GM19452 (cell line): Measurements from ENCODE around the gene ZNF219.

Source experiments
- ATAC-seq: cut with Tn5 transposase; IDR thresholded peaks from one replicate; pipeline ENCODE4 v1.9.1; 2021; ENCODE audit not compliant: unreplicated experiment

Gene ZNF219

DNA sequence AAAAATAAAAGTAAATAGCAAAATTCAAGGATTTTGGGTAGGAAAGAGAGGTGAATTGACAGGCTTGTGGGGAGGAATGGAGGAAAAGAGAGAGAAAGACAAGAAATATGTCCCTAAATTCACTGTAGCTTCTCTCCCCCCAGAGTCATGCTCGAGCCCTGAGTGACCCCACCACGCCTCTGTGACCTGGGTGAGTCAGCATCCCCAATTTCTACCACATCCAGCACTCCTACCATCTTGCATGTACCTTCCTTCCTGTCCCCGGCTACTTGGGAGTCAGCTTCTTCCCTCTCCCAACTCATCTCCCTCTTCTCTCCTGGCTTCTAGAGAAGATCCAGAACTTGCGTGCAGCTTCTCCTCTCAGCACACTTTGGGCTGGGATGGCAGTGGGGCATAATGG is 9.8 kb downstream of the ZNF219 start:
- no peak for ATAC-seq

- ATAC-seq, result peak; percentile 73
These were observed 11.0 kb downstream of the ZNF219 start for GRCh38 chr14:21087294-21088091.

GRCh38 chr14:21086908-21087293 is 11.6 kb downstream of the ZNF219 start:
- no peak for ATAC-seq

DNA sequence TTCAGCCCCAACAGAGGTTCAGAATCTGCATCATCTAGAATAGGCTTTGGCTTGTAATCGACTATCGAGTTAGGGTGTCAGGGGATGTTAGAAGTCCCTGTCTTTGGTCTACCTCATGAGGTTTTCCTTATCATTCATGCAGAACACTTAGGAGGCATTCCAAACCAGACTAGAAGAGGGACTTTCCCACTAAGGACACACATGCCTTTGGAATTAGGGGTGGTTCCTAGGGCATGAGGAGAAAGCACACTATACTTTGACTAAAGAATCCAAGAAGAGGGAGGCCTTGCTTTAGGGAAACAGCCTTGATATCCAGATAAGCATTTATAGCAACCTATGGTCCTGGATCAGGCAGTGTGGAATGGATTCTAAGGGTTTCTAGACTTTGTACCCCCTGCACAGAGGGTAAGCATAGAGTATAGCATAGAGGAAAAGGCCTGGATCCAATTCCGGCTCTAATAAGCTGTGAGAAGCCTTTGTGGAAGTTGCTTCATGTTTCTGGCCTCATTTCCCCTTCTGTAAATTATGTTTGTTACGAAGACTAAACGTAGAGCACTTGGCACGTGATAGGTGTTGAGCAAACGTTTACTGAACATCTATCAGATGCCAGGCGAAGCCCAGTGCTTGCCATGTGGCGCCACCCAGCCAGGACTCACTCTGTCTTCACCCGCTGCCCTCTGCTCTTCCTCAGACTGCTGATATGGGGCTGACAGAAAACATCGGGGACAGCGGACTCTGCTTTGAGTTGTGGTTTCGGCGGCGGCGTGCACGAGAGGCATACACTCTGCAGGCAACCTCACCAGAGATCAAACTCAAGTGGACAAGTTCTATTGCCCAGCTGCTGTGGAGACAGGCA is 13.2 kb downstream of the ZNF219 start:
- ATAC-seq, result no peak

DNA sequence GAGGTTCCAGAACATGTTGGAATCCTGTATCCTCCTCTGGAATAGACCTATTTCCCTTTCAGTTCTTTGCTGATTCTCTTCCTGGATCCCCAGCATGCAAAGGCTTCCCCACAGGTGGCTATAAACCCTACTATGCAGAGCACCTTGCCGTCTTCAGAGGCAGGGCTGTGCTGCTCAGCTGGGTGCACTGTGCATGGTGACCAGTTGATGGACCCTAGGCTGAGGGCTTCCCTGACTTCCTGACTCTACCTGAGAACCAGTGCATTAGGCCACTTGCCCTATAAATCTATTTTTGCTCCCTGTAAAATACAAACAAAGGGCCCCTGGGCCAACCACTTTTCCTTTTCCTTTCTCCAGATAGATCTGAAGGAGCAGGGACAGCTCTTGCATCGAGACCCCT is 14.1 kb downstream of the ZNF219 start:
- no peak for ATAC-seq

- no peak for ATAC-seq
These were observed 14.7 kb downstream of the ZNF219 start for GRCh38 chr14:21083565-21084325.

DNA sequence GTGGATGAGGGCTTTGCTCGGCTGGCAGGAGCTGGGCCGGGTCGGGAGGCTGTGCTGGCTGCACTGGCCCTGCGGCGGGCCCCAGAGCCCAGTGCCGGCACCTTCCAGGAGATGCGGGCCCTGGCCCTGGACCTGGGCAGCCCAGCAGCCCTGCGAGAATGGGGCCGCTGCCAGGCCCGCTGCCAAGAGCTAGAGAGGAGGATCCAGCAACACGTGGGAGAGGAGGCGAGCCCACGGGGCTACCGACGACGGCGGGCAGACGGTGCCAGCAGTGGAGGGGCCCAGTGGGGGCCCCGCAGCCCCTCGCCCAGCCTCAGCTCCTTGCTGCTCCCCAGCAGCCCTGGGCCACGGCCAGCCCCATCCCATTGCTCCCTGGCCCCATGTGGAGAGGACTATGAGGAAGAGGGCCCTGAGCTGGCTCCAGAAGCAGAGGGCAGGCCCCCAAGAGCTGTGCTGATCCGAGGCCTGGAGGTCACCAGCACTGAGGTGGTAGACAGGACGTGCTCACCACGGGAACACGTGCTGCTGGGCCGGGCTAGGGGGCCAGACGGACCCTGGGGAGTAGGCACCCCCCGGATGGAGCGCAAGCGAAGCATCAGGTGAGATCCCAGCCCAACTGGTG is 16.8 kb downstream of the ZNF219 start:
- no peak for ATAC-seq

DNA sequence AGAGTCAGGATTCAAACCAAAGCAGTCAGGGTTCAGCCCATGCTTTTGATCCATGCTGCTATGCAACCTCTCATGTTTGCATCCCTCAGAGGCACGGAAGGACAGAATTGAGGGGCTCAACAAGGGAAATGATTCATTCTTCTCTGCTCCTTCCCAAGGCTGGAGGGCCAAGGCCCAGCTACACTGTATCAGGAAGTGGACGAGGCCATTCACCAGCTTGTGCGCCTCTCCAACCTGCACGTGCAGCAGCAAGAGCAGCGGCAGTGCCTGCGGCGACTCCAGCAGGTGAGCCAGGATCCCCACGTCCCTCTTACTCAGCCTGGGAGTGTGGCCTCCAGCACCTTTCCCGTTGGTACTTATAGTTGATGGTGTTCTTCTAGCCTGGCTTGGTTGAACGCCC is 19.7 kb downstream of the ZNF219 start:
- ATAC-seq, result no peak

- ATAC-seq, result no peak
These were observed 20.2 kb downstream of the ZNF219 start for GRCh38 chr14:21078287-21078686.

DNA sequence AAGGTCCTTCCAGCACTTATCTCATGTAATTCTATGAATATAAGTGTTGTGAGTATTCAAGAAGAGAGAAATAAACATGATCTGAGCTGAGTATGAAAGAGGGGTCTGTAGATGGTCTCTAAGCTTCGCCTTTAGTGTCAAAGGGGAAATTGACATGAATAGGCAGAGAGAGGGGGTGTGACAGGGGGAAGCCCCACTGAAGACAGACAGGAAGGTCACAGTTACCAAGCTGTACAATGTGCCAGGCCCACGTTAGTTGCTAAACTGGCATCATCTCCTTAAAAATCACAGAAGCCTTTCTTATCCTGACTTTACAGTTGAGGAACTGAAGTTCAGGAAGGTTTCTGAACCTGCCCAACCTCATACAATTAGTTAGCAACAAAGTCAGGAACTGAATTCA is 20.8 kb downstream of the ZNF219 start:
- no peak for ATAC-seq

DNA sequence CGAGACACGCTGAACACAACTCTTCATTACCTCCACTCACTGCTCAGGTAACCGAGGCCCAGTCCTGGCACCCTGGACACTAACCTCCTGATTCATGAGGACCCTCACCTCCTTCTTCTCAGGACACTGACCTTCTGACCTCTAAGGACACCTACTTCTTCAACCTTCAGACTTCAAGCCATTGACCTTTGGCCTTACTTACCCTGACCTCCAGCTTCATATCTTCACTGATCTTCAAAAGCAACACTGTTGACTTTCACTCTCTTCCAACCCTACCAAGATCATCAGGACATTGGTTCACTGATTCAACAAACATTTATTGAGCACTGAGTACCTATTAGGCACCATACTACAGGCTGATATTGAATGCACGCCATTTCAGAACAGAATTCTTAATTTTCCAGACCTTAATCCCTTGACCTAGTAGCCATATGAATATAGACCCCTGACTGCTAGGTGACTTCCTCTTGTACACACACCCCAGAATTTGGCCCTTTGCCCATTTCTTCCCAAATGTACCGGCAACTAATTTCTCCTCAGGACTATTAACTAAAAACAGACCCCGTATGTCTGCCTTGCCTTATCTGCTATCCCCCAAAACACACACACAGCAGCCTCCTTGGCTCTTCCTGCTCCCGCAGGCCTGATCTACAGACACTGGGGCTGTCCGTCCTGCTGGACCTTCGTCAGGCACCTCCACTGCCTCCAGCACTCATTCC is 22.6 kb downstream of the ZNF219 start:
- no peak for ATAC-seq

- ATAC-seq, result no peak
These were observed 23.8 kb downstream of the ZNF219 start for GRCh38 chr14:21074398-21075272.

GRCh38 chr14:21073921-21074320 is 24.5 kb downstream of the ZNF219 start:
- no peak for ATAC-seq

- no peak for ATAC-seq
These were observed 25.6 kb downstream of the ZNF219 start for GRCh38 chr14:21072781-21073339.

DNA sequence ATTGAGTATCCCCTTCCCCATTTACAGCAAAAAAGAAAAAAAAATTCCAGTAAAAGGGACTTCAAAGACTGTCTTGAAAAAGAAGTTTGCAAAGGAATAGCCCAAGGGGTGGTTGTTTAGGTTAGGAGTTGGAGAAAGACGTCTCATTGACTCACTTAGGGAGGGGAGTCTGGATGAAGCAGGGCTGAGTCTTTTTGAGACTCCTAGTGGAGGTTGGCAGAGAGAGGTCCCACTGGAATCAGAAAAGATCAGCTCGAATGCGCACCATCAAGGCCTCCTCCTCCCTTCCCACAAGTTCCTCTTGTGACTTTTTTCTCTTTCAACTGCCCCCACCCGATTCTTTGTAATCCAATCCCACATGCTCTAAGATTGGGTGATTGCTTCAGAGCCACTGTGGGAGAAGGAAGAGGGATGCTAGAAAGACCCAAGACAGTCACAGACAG is 26.4 kb downstream of the ZNF219 start:
- ATAC-seq, result no peak

- ATAC-seq, result peak; percentile 65
These were observed 27.0 kb downstream of the ZNF219 start for GRCh38 chr14:21071225-21072030.

- ATAC-seq, result peak; percentile 2
These were observed 27.7 kb downstream of the ZNF219 start for GRCh38 chr14:21070610-21071224.
